Mammary epithelial cell (primary cell): Measurements from ENCODE around the gene TSEN34.

Experiments
- CTCF ChIP-seq, 2 donors: IDR thresholded peaks in 1 of 2; conservative IDR thresholded peaks in 1 of 2; 2 replicates each; pipeline ENCODE4 v1.5.1; 2011 to 2012; ENCODE audit warnings: inconsistent platforms in 2 of 2, low read length in 2 of 2, mild to moderate bottlenecking in 2 of 2, control low read depth in 1 of 2, low read depth in 1 of 2; ENCODE audit not compliant: insufficient read depth in 1 of 2; ENCODE audit errors: extremely low read depth in 1 of 2
- EZH2 ChIP-seq: IDR thresholded peaks from 2 replicates; pipeline ENCODE4 v1.6.1; 2012; ENCODE audit warnings: low read length, inconsistent platforms, borderline replicate concordance

DNA sequence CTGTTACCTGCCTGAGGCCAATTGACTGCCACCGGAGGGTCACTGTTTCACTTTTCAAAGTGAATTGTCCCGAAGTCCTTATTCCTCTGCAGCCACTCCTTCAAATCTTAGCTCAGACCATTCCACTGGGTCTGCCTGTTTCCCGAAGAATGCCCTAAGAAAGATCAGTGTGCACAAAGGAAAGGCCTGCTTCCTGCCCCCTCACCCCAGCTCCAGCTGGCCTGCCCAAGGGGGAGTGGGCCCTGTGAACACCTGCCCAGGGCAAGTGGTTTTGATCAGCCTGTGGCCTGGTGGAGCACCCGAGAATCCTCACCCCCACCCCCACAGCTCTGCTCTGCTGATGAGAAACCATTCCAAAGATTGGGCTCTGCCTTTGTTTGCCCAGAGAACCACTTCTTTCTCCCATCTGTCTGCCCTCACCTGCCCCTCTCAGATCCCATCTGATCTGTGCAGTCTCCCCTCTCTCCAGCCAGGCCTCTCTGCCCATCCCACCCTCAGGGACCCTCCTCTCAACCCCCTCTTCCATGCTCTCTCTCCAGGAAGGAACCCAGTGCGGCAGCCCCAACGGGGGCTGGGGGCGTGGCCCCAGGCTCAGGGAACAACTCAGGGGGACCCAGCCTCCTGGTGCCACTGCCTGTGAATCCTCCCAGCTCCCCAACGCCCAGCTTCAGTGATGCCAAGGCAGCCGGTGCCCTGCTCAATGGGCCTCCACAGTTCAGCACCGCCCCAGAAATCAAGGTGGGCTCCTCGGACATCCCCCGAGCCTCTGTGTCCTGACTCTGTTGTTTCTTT lies 41.9 kb upstream of the TSEN34 start:
- TF ChIP-seq EZH2 (no peak), CTCF (conservative IDR thresholded peaks at IDR 0.05 in 1 of 2, IDR thresholded peaks at IDR 0.05 in 1 of 2; ENCODE audit: extremely low read depth in 1 of 2, insufficient read depth in 1 of 2, low read depth in 1 of 2, low read length in 2 of 2) (no peak)
